ENCODE measurements around the gene RYR3.

- TF ChIP-seq CTCF (conservative IDR thresholded peaks at IDR 0.05 in 1 of 2, IDR thresholded peaks at IDR 0.05 in 1 of 2; ENCODE audit: extremely low read depth in 1 of 2, insufficient read depth in 1 of 2, low read depth in 1 of 2, low read length in 2 of 2) (no peak), EZH2 (IDR thresholded peaks at IDR 0.05; ENCODE audit: borderline replicate concordance, low read length) (no peak)
Measured at GRCh38 chr15:33671456-33671855, 360.7 kb downstream of the RYR3 start.
